ENCODE results near the gene ZBTB24. TPM values are rescaled to one million over a fixed set of nuclear protein-coding genes. Genes with fewer than 3 reads are reported as not detected.

ZBTB24 gene
- total RNA-seq, 1 experiment from 2014 or later = 27.3 TPM

DNA sequence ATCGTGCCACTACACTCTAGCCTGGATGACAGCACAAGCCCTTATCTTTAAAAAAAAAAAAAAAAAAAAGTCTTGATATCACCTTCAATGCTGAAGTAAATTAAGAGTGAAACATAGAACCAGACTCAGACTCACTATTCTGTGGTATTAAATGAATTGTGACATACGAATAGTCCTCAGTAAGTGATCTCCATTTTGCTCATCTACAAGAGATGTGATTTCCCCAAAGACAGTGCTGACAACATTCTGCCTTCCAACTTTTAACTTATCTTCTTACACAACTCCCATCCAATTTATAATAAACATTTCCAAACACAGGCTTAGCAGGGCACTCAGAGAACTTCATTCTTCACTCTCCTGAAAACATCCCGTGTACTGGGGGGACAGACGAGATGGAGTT, 8.0 kb downstream of the ZBTB24 start:
- H3K4ac ChIP-seq (ENCODE audit: low read depth, low read length) = no peak overlapping the region
- Mint-ChIP-seq H3K27ac (no peak overlapping the region), H3K4me3 (no peak overlapping the region), H3K36me3 (ENCODE audit: insufficient read depth in 1 of 3, low read depth in 3 of 3) (peaks cover 41 to 92% (median 89%) of the 10 kb centered on the region in 3 experiments), H3K4me1 (peaks cover 25 to 31% of the 10 kb centered on the region in 2 experiments), H3K9me3 (no peaks in the 10 kb centered on the region), H3K27me3 (ENCODE audit: low read depth) (no peaks in the 10 kb centered on the region)
- no peak overlapping the region for H2BK15ac ChIP-seq (ENCODE audit: low read depth, low read length)
- no peak overlapping the region for H3K18ac ChIP-seq (ENCODE audit: insufficient read length, low read depth, low read length)
- no peak overlapping the region for H3K4me2 ChIP-seq (ENCODE audit: insufficient read depth, insufficient read length, low read length)
- no peak overlapping the region for H3K56ac ChIP-seq (ENCODE audit: insufficient read length, low read depth, low read length)
- H3K79me2 ChIP-seq (ENCODE audit: insufficient read depth, low read length) = peaks cover 11% of the 10 kb centered on the region; the same call in 1 of the 2 replicates
- no peak overlapping the region for H3K9ac ChIP-seq (ENCODE audit: extremely low read depth, insufficient read length, low read length)
- H2AK5ac ChIP-seq (ENCODE audit: insufficient read length, low read length) = no peak overlapping the region
- no peak overlapping the region for H3K27ac ChIP-seq (ENCODE audit: insufficient read length, low read depth, low read length)
- peaks cover 3% of the 10 kb centered on the region; the same call in 1 of the 2 replicates for H3K4me1 ChIP-seq (ENCODE audit: insufficient read depth, low read length)
- H2BK120ac ChIP-seq (ENCODE audit: low read depth, low read length, poor library complexity, severe bottlenecking) = no peak overlapping the region
- no peak overlapping the region for H4K91ac ChIP-seq (ENCODE audit: insufficient read length, low read depth, low read length)
- H3K14ac ChIP-seq (ENCODE audit: insufficient read depth, low read length) = no peak overlapping the region
- H2AFZ ChIP-seq (ENCODE audit: low read length) = no peak overlapping the region
- no peak overlapping the region for H2BK20ac ChIP-seq (ENCODE audit: low read depth, low read length, poor library complexity, severe bottlenecking)
- H3K27me3 ChIP-seq (ENCODE audit: insufficient read depth, low read length) = no peaks in the 10 kb centered on the region
- H4K5ac ChIP-seq (ENCODE audit: insufficient read length, low read depth, low read length) = no peak overlapping the region
- H3K23ac ChIP-seq (ENCODE audit: insufficient read length, low read depth, low read length) = no peak overlapping the region
- H2BK12ac ChIP-seq (ENCODE audit: insufficient read length, low read depth, low read length) = no peak overlapping the region
- no peaks in the 10 kb centered on the region for H3K23me2 ChIP-seq (ENCODE audit: insufficient read length, low read depth, low read length, poor library complexity, severe bottlenecking)
- no peak overlapping the region for H3T11ph ChIP-seq (ENCODE audit: low read length)
- TF ChIP-seq, protein P1, sequence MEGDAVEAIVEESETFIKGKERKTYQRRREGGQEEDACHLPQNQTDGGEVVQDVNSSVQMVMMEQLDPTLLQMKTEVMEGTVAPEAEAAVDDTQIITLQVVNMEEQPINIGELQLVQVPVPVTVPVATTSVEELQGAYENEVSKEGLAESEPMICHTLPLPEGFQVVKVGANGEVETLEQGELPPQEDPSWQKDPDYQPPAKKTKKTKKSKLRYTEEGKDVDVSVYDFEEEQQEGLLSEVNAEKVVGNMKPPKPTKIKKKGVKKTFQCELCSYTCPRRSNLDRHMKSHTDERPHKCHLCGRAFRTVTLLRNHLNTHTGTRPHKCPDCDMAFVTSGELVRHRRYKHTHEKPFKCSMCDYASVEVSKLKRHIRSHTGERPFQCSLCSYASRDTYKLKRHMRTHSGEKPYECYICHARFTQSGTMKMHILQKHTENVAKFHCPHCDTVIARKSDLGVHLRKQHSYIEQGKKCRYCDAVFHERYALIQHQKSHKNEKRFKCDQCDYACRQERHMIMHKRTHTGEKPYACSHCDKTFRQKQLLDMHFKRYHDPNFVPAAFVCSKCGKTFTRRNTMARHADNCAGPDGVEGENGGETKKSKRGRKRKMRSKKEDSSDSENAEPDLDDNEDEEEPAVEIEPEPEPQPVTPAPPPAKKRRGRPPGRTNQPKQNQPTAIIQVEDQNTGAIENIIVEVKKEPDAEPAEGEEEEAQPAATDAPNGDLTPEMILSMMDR (conservative IDR thresholded peaks at IDR 0.05) = no peak
- no peak for DNase-seq
- H2BK5ac ChIP-seq (ENCODE audit: insufficient read length, low read length) = no peak overlapping the region
- H3K79me1 ChIP-seq (ENCODE audit: insufficient read depth, low read depth, low read length, poor library complexity, severe bottlenecking) = no peaks in the 10 kb centered on the region
- H4K8ac ChIP-seq (replicated peaks; ENCODE audit: insufficient read length, low read depth, low read length) = no peak overlapping the region
- H4K20me1 ChIP-seq (ENCODE audit: control insufficient read depth, insufficient read depth, insufficient read length) = no peaks in the 10 kb centered on the region
- WGBS (ENCODE audit: extremely low coverage, insufficient read length, low lambda C conversion rate) = no CpG with 5 or more reads among the region's 4 CpGs
- no peaks in the 10 kb centered on the region for H3K9me3 ChIP-seq (ENCODE audit: control insufficient read depth, low read depth, low read length)

All from H9 (cell line).